ENCODE results near the gene NYNRIN.

NYNRIN gene

DNA sequence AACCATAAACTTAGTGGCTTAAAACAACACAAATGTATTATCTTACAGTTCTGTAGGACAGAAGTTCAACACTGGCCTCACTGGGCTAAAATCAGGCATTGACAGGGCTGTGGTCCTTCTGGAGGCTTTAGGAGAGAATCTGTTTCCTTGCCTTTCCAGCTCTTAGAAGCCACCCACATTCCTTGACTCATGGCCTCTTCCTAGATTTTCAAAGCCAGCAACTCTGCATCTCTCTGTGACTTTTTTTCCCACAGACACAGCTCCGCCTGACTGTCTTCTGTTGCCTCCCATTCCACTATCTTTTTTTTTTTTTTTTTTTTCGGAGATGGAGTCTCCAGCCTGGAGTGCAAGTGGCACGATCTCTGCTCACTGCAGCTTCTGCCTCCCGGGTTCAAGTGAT, 42.6 kb upstream of the NYNRIN start:
- POLR2A ChIA-PET, result no interaction called here
- DNase-seq (ENCODE audit: extremely low spot score), result no peak
- TF ChIP-seq, protein P1, sequence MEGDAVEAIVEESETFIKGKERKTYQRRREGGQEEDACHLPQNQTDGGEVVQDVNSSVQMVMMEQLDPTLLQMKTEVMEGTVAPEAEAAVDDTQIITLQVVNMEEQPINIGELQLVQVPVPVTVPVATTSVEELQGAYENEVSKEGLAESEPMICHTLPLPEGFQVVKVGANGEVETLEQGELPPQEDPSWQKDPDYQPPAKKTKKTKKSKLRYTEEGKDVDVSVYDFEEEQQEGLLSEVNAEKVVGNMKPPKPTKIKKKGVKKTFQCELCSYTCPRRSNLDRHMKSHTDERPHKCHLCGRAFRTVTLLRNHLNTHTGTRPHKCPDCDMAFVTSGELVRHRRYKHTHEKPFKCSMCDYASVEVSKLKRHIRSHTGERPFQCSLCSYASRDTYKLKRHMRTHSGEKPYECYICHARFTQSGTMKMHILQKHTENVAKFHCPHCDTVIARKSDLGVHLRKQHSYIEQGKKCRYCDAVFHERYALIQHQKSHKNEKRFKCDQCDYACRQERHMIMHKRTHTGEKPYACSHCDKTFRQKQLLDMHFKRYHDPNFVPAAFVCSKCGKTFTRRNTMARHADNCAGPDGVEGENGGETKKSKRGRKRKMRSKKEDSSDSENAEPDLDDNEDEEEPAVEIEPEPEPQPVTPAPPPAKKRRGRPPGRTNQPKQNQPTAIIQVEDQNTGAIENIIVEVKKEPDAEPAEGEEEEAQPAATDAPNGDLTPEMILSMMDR (IDR thresholded peaks at IDR 0.05; ENCODE audit: control extremely low read depth, extremely low read depth, low read depth, missing control alignments), result no peak
- CTCF ChIA-PET, result interaction anchor here (1.2 to 1.7 kb wide), 2 partner anchors 11 to 23 kb away, joined by 3 to 5 read pairs; no protein-coding TSS in a partner anchor

DNA sequence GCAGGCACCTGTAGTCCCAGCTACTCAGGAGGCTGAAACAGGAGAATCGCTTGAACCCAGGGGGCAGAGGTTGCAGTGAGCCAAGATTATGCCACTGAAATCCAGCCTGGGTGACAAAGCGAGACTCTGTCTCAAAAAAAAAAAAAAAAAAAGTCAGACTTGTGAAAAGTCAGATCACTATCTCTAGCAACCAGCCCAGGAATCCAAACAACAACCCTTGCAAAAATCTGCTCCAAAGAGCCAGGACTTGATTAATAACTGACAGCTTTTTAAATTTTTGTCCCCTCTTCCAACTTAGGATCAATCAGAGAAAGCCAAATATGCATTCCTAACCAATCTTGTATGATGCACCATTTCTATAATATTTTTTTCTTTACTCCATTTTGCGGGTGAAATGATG, 38.5 kb upstream of the NYNRIN start:
- DNase-seq (ENCODE audit: extremely low spot score), result no peak
- ChIA-PET CTCF (interaction anchor here (0.8 to 5.8 kb wide), 6 partner anchors 15 to 71 kb away, joined by 3 to 31 read pairs (median 6); partner anchors contain the start of gene CIDEB), POLR2A (no interaction called here)
- TF ChIP-seq, protein P1 (IDR thresholded peaks at IDR 0.05; ENCODE audit: control extremely low read depth, extremely low read depth, low read depth, missing control alignments), result no peak

DNA sequence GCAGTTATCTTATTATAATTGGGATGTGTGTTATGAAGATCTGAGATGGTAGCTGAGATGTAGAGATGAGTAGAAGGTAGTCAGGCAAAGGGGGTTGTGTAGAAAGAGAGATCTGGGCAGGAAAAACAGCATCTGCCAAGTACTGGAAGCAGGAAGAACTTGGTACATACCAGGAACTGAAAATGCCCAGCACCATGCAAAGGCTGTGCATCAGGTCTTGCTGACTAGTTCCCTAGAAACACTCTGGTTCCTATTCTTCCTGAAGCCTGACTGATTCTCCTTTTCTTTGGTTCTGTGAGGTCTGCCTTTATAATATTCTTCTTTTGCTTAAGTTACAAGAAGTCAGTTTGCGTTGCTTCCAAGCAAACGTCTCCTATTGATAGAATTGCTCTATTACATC, 37.5 kb upstream of the NYNRIN start:
- TF ChIP-seq, protein P1 (IDR thresholded peaks at IDR 0.05; ENCODE audit: control extremely low read depth, extremely low read depth, low read depth, missing control alignments), result no peak
- DNase-seq (ENCODE audit: extremely low spot score), result no peak
- ChIA-PET POLR2A (no interaction called here), CTCF (interaction anchor here (0.7 to 5.8 kb wide), 13 partner anchors 12 to 75 kb away, joined by 3 to 31 read pairs (median 6); partner anchors contain the start of genes CBLN3, CIDEB and KHNYN)

DNA sequence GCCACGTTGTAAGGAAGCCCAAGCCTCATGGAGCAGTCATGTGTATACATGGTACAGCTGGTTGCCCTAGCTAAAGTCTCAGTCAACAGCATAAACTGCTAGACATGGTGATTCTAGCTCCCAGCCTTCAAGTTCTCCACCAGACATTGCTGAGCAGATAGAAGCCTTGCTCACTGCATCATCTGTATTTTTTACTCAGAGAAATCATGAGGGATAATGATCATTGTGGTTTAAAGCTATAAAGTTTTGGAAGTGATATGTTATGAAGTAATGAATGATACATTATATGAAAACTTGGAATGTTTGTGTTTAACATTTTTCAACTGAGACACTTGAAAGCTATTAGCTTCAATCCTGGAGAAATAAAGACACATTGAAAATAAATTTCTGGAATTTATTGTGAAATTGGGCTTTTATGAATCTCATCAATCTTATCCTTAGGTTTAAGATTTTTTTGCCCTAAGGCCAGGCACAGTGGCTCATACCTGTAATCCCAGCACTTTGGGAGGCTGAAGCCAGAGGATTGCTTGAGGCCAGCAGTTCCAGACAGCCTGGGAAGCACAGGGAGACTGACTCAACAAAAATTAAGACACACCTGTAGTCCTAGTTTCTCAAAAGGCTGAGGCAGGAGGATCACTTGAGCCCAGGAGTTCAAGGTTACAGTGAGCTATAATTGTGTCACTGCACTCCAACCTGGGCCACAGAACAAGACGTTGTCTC, 36.4 kb upstream of the NYNRIN start:
- ChIA-PET CTCF (interaction anchor here (0.6 to 5.8 kb wide), 16 partner anchors 10 to 147 kb away, joined by 3 to 31 read pairs (median 6); partner anchors contain the start of genes CBLN3, CIDEB, KHNYN and MDP1), POLR2A (no interaction called here)
- DNase-seq (ENCODE audit: extremely low spot score), result no peak
- TF ChIP-seq, protein P1 (IDR thresholded peaks at IDR 0.05; ENCODE audit: control extremely low read depth, extremely low read depth, low read depth, missing control alignments), result no peak

DNA sequence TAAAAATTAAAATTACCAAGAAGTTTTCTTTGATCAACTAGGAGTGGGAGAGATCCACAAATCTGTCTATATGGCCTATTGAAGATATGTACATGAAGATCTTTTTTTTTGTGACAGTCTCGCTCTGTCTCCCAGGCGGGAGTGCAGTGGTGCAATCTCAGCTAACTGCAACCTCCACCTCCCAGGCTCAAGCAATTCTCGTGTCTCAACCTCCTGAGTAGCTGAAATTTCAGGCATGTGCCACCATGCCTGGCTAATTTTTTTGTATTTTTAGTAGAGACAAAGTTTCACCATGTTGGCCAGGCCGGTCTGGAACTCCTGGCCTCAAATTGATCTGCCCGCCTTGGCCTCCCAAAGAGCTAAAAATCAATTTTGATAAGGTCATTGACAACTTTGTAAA, 35.4 kb upstream of the NYNRIN start:
- ChIA-PET POLR2A (no interaction called here), CTCF (interaction anchor here (1.2 to 5.8 kb wide), 5 partner anchors 15 to 73 kb away, joined by 4 to 31 read pairs (median 12); no protein-coding TSS in a partner anchor)
- TF ChIP-seq, protein P1 (IDR thresholded peaks at IDR 0.05; ENCODE audit: control extremely low read depth, extremely low read depth, low read depth, missing control alignments), result no peak
- no peak for DNase-seq (ENCODE audit: extremely low spot score)

DNA sequence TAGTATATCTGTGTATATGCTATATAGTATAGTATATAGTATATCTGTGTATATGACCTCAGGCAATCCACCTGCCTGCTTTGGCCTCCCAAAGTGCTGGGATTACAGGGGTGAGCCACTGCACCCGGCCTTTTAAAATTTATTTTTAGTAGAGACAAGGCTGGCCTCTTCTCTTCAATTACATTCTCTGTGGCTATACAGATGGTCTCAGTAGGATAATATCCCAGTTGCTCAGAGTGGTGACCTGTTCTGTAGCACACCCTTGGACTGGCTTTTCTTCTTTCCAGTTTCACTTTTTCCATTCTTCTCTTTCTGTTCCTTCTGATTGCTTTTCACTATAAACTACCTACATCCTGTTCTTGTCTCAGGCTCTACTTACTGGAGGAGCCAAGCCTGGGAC, 34.0 kb upstream of the NYNRIN start:
- CTCF ChIA-PET, result interaction anchor here (0.7 to 2.3 kb wide), 11 partner anchors 14 to 72 kb away, joined by 3 to 53 read pairs (median 6); partner anchors contain the start of genes CBLN3, CIDEB, DHRS1 and KHNYN
- TF ChIP-seq, protein P1 (IDR thresholded peaks at IDR 0.05; ENCODE audit: control extremely low read depth, extremely low read depth, low read depth, missing control alignments), result no peak
- no peak for DNase-seq (ENCODE audit: extremely low spot score)
- POLR2A ChIA-PET, result no interaction called here

Data from GM10248 (cell line).